PC-3 (cell line): Measurements from ENCODE around the gene RAB30. TPM values are rescaled to one million over a fixed set of nuclear protein-coding genes. Genes with fewer than 3 reads are reported as not detected.
A peak's percentile ranks its signal among the peaks of the same experiment; 100 is the strongest.

Experiments used
- ATAC-seq: fragments of 200-7000 bp; cut with Tn5 transposase; 2 replicates; pipeline ENCODE4 v1.9.1; 2020; ENCODE audit warnings: mild to moderate bottlenecking, moderate library complexity
- BruUV-seq: library from RNA; stranded (reverse); fragments of 400-500 nt; replicated peaks from 2 replicates; lab custom pipeline; 2021; lab: Mats Ljungman, UMichigan
- CTCF ChIA-PET: fragments of 300-600 bp; sonication (Branson Sonifier 250); formaldehyde crosslinking; loops from one replicate; lab custom pipeline; 2022; ENCODE audit warnings: antibody characterized with exemption; lab: Charles Lee
- POLR2A ChIA-PET: fragments of 300-600 bp; sonication (Branson Sonifier 250); formaldehyde crosslinking; loops from one replicate; lab custom pipeline; 2022; ENCODE audit warnings: antibody characterized with exemption; ENCODE audit not compliant: unreplicated experiment; lab: Charles Lee
- DNase-seq: peaks from one replicate; pipeline ENCODE4 v3.0.0-alpha.2; 2015
- H2AFZ ChIP-seq: fragments of 300-600 bp; sonication (generic); 2 replicates; pipeline ENCODE4 v1.6.0; 2016; ENCODE audit warnings: antibody characterized with exemption, low read length
- H3F3A ChIP-seq: fragments of 300-600 bp; sonication (generic); one replicate; pipeline ENCODE4 v1.6.0; 2017; ENCODE audit warnings: antibody characterized with exemption, low read length, control low read depth, mild to moderate bottlenecking; ENCODE audit not compliant: unreplicated experiment
- H3K27ac ChIP-seq: fragments of 300-600 bp; sonication (generic); 2 replicates; pipeline ENCODE4 v1.5.1; 2016; ENCODE audit warnings: mild to moderate bottlenecking, low read length
- H3K27me3 ChIP-seq: fragments of 300-600 bp; sonication (generic); 2 replicates; pipeline ENCODE4 v1.6.1; 2016; ENCODE audit warnings: low read length, mixed read lengths
- H3K36me3 ChIP-seq: fragments of 300-600 bp; sonication (generic); 2 replicates; pipeline ENCODE4 v1.6.1; 2016; ENCODE audit warnings: low read depth, mixed run types, low read length, mixed read lengths
- H3K4me1 ChIP-seq: fragments of 300-600 bp; sonication (generic); 2 replicates; pipeline ENCODE4 v1.5.1; 2016; ENCODE audit warnings: low read length; ENCODE audit not compliant: insufficient read depth
- H3K4me2 ChIP-seq: fragments of 300-600 bp; sonication (generic); 2 replicates; pipeline ENCODE4 v1.6.0; 2016; ENCODE audit warnings: low read length
- H3K4me3 ChIP-seq: fragments of 300-600 bp; sonication (generic); 2 replicates; pipeline ENCODE4 v1.5.1; 2016; ENCODE audit warnings: mild to moderate bottlenecking, low read length, mixed read lengths
- H3K79me2 ChIP-seq: fragments of 300-600 bp; sonication (generic); 2 replicates; pipeline ENCODE4 v1.6.1; 2017; ENCODE audit warnings: low read length, mixed read lengths
- H3K9ac ChIP-seq: fragments of 300-600 bp; sonication (generic); 2 replicates; pipeline ENCODE4 v1.6.0; 2016; ENCODE audit warnings: mild to moderate bottlenecking, low read length
- H3K9me2 ChIP-seq: fragments of 300-600 bp; sonication (generic); replicated peaks from 2 replicates; pipeline ENCODE4 v1.6.1; 2016; ENCODE audit warnings: mixed run types, low read length, mixed read lengths
- H3K9me3 ChIP-seq: fragments of 300-600 bp; sonication (generic); 2 replicates; pipeline ENCODE4 v1.6.1; 2016; ENCODE audit warnings: low read length, mixed read lengths
- H4K20me1 ChIP-seq: fragments of 300-600 bp; sonication (generic); 2 replicates; pipeline ENCODE4 v1.6.1; 2016; ENCODE audit warnings: low read length, mixed read lengths
- CTCF ChIP-seq: fragments of 300-600 bp; sonication (generic); conservative IDR thresholded peaks from 2 replicates; pipeline ENCODE4 v1.5.1; 2017; ENCODE audit warnings: antibody characterized with exemption, low read depth, mild to moderate bottlenecking, low read length
- EZH2 ChIP-seq: fragments of 300-600 bp; sonication (generic); IDR thresholded peaks from one replicate; pipeline ENCODE4 v1.6.1; 2017; ENCODE audit warnings: antibody characterized with exemption, mild to moderate bottlenecking, low read length; ENCODE audit not compliant: unreplicated experiment
- EZH2phosphoT487 ChIP-seq: fragments of 300-600 bp; sonication (generic); IDR thresholded peaks from 2 replicates; pipeline ENCODE4 v1.6.1; 2018; ENCODE audit warnings: mild to moderate bottlenecking, antibody characterized with exemption, low read length, borderline replicate concordance
- intact Hi-C: fragments of 100-400 bp; cut with micrococcal nuclease; formaldehyde crosslinking; loops from 2 replicates; pipeline ENCODE4 v1.9.0; 2023
- total RNA-seq: library from RNA; depleted of rRNA; stranded (reverse); fragments of >200 nt; gene quantifications from 2 replicates; pipeline ENCODE4 v1.2.3, GENCODE V29; 2014

The RAB30 gene
- total RNA-seq, 1 experiment from 2014 or later, result 6.6 TPM

- no peak overlapping the region for H2AFZ ChIP-seq
- intact Hi-C loops, result loop anchor here (5.0 kb wide), 1 partner anchor 77 kb away; no protein-coding TSS in a partner anchor
- no peaks in the 10 kb centered on the region for H3K36me3 ChIP-seq
- H3F3A ChIP-seq, result peaks cover 22% of the 10 kb centered on the region
- no peaks in the 10 kb centered on the region for H4K20me1 ChIP-seq
- ChIA-PET CTCF (no interaction called here), POLR2A (no interaction called here)
- H3K9me2 ChIP-seq, result no peaks in the 10 kb centered on the region
- DNase-seq, result no peak
- no peak overlapping the region for H3K4me3 ChIP-seq
- no TSS peak for BruUV-seq
- H3K27me3 ChIP-seq, result no peaks in the 10 kb centered on the region
- peaks cover 61% of the 10 kb centered on the region for H3K4me1 ChIP-seq
- H3K9ac ChIP-seq, result no peak overlapping the region
- no peak for TF ChIP-seq CTCF
- TF ChIP-seq EZH2, result no peak
- TF ChIP-seq EZH2phosphoT487, result no peak
- no peak overlapping the region for H3K4me2 ChIP-seq
- ATAC-seq, result no peak
- peaks cover 23% of the 10 kb centered on the region for H3K79me2 ChIP-seq
- no peak overlapping the region for H3K27ac ChIP-seq
- H3K9me3 ChIP-seq, result no peaks in the 10 kb centered on the region
Observed at GRCh38 chr11:83054001-83054400, 17.7 kb downstream of the RAB30 start.

DNA sequence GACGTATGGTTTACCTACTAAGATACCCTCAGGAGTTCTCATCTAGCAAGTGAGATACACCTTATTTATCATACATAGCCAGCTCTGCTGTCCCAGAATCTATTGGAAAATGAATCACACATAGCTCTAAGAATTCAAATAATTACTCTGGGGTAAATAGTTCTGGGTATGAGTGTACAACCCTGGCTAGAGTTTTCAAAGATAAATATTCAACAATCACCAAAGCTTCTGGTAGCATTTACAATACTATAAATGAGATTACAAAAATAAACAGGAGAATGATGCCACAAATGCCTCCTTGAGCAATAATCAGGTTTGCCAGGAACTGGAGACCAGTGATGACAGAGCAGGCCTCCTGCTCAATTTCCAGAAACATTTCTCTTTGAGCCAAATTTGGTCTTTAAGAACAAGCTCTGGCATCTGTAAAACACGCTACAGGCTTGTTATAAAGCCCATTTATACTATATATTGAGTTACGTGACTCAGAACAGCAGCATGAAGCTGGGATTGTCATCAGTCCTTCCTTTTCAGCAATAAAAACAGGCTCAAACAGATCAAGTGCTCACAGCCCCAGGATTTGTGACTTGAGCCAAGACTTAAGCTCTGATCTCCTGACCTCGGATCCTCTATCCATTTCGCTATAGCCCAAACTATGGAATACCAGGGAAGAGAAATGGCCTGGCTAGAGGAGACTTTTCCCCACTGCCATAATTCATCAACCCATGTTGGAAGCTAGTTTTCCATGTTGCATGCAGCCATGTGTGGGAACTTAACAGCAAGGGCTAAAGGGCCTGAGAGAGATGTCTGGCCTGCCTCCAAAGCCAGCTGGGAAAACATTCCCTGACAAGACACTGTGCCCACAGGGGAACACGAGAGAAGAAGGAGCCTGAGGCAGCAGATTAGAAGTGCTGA, 19.7 kb downstream of the RAB30 start:
- Histone ChIP-seq H3K36me3 (no peaks in the 10 kb centered on the region), H3K9ac (peak overlapping the region; percentile 44), H3K79me2 (peaks cover 24% of the 10 kb centered on the region), H3K9me3 (no peaks in the 10 kb centered on the region), H2AFZ (peak overlapping the region; percentile 3; the same call in 1 of the 2 replicates), H3K9me2 (no peaks in the 10 kb centered on the region), H3F3A (peaks cover 22% of the 10 kb centered on the region), H4K20me1 (no peaks in the 10 kb centered on the region), H3K4me1 (peaks cover 71% of the 10 kb centered on the region), H3K27me3 (no peaks in the 10 kb centered on the region), H3K4me2 (peak overlapping the region; percentile 73), H3K27ac (peak overlapping the region; percentile 91), H3K4me3 (peak overlapping the region; percentile 34)
- ChIA-PET POLR2A (interaction anchor here (0.5 to 1.4 kb wide), 4 partner anchors 10 to 102 kb away, joined by 3 to 5 read pairs (median 4); partner anchors contain the start of gene RAB30), CTCF (interaction anchor here (0.6 to 1.3 kb wide), 6 partner anchors 18 to 185 kb away, joined by 3 to 8 read pairs (median 4); partner anchors contain the start of gene RAB30)
- intact Hi-C loops, result loop anchor here (1.0 to 5.0 kb wide), 5 partner anchors 19 to 151 kb away; partner anchors contain the start of genes DDIAS, PRCP and RAB30
- TF ChIP-seq EZH2phosphoT487 (no peak), EZH2 (no peak), CTCF (no peak)
- peak; percentile 97 for DNase-seq
- BruUV-seq, result no TSS peak
- peak; percentile 81 for ATAC-seq
